GM12878 (cell line): ENCODE data around the gene WNT11. TPM values are rescaled to one million over a fixed set of nuclear protein-coding genes. Genes with fewer than 3 reads are reported as not detected.

Experiments used
- ATAC-seq: fragments of 200-7000 bp; cut with Tn5 transposase; 3 replicates; pipeline ENCODE4 v1.9.1; 2020; ENCODE audit warnings: mild to moderate bottlenecking, moderate library complexity
- BruUV-seq: library from RNA; stranded (reverse); fragments of 400-500 nt; replicated peaks from 2 replicates; lab custom pipeline; 2021; lab: Mats Ljungman, UMichigan
- CTCF ChIA-PET: fragments of 300-600 bp; sonication (Branson Sonifier 250); formaldehyde crosslinking; extraction: SDS; loops from one replicate; lab custom pipeline; 2021; ENCODE audit warnings: inconsistent platforms; lab: Yijun Ruan, JAX
- POLR2A ChIA-PET: fragments of 350-600 bp; formaldehyde crosslinking; extraction: SDS; loops from one replicate; lab custom pipeline; 2021; ENCODE audit warnings: inconsistent platforms; lab: Charles Lee
- RAD21 ChIA-PET: fragments of 300-600 bp; sonication (Branson Sonifier 250); formaldehyde crosslinking; loops from one replicate; lab custom pipeline; 2023; ENCODE audit warnings: antibody characterized with exemption; ENCODE audit not compliant: unreplicated experiment; lab: Charles Lee
- SMC1A ChIA-PET: fragments of 300-600 bp; sonication (Branson Sonifier 250); formaldehyde crosslinking; loops from one replicate; lab custom pipeline; 2023; ENCODE audit not compliant: unreplicated experiment, uncharacterized antibody; lab: Charles Lee
- DNase-seq: peaks from one replicate; pipeline ENCODE4 v3.0.0-alpha.2; 2011; ENCODE audit warnings: low read depth, low spot score
- FAIRE-seq: peaks from 3 replicates; lab custom pipeline; 2011; peaks lifted over from hg19 to GRCh38; lab: Jason Lieb, UNC
- H2AFZ ChIP-seq: 2 replicates; pipeline ENCODE4 v1.6.0; 2011; ENCODE audit warnings: low read depth, low read length, control low read depth; ENCODE audit not compliant: control insufficient read depth
- H3K27ac ChIP-seq: 2 replicates; pipeline ENCODE4 v1.5.1; 2011; ENCODE audit warnings: control low read depth; ENCODE audit not compliant: control insufficient read depth, insufficient read depth
- H3K27me3 ChIP-seq, 2 experiments: replicated peaks in 1 of 2; 2 replicates each; pipeline versions ENCODE4 v1.6.0 to v1.6.1; 2011; ENCODE audit warnings: low read length in 1 of 2; ENCODE audit not compliant: control insufficient read depth in 2 of 2, insufficient read depth in 2 of 2
- H3K36me3 ChIP-seq, 2 experiments: 2 replicates each; pipeline ENCODE4 v1.5.1; 2011; ENCODE audit warnings: low read length in 1 of 2; ENCODE audit not compliant: control insufficient read depth in 2 of 2, insufficient read depth in 2 of 2
- H3K4me1 ChIP-seq: 2 replicates; pipeline ENCODE4 v1.6.1; 2011; ENCODE audit warnings: mild to moderate bottlenecking, low read length, moderate library complexity, mixed read lengths; ENCODE audit not compliant: control insufficient read depth, insufficient read depth
- H3K4me2 ChIP-seq: 2 replicates; pipeline ENCODE4 v1.6.0; 2011; ENCODE audit warnings: control low read depth; ENCODE audit not compliant: control insufficient read depth, insufficient read depth
- H3K4me3 ChIP-seq: fragments of 200-600 bp; sonication (generic); 2 replicates; pipeline ENCODE4 v1.5.1; 2016
- H3K79me2 ChIP-seq: 2 replicates; pipeline ENCODE4 v1.6.0; 2011; ENCODE audit warnings: low read length; ENCODE audit not compliant: control insufficient read depth, insufficient read depth
- H3K9ac ChIP-seq: 2 replicates; pipeline ENCODE4 v1.8.0; 2011; ENCODE audit warnings: low read length, control low read depth, mixed read lengths; ENCODE audit not compliant: control insufficient read depth, insufficient read depth
- H3K9me3 ChIP-seq: replicated peaks from 3 replicates; pipeline ENCODE4 v1.5.1; 2011; ENCODE audit warnings: mild to moderate bottlenecking, low read length; ENCODE audit not compliant: control insufficient read depth, insufficient read depth
- H4K20me1 ChIP-seq: 2 replicates; pipeline ENCODE4 v1.6.0; 2011; ENCODE audit not compliant: control insufficient read depth, insufficient read depth
- EGR1 ChIP-seq, 2 experiments: IDR thresholded peaks; 1 replicate in 1 of 2; 2 replicates in 1 of 2; pipeline ENCODE4 v1.6.1; 2011 to 2012; ENCODE audit warnings: low read depth in 2 of 2, low read length in 2 of 2, borderline replicate concordance in 1 of 2, mild to moderate bottlenecking in 1 of 2, moderate library complexity in 1 of 2
- EZH2 ChIP-seq: IDR thresholded peaks from 2 replicates; pipeline ENCODE4 v1.6.1; 2012; ENCODE audit warnings: low read depth, mild to moderate bottlenecking, control low read depth, inconsistent platforms, low read length, borderline replicate concordance; ENCODE audit not compliant: control insufficient read depth
- NR2C1 ChIP-seq: fragments of 450-650 bp; IDR thresholded peaks from 2 replicates; pipeline ENCODE4 v1.6.1; 2017; ENCODE audit warnings: antibody characterized with exemption, mild to moderate bottlenecking, moderate library complexity
- PML ChIP-seq: IDR thresholded peaks from 2 replicates; pipeline ENCODE4 v1.6.1; 2012; ENCODE audit warnings: low read length, inconsistent platforms
- POU2F2 ChIP-seq: IDR thresholded peaks from 3 replicates; pipeline ENCODE4 v1.6.1; 2011; ENCODE audit warnings: low read depth, mild to moderate bottlenecking, low read length, borderline replicate concordance
- RBBP5 ChIP-seq: fragments of 200-600 bp; sonication (generic); conservative IDR thresholded peaks from 2 replicates; pipeline ENCODE4 v1.6.1; 2016
- TCF3 ChIP-seq: IDR thresholded peaks from 2 replicates; pipeline ENCODE4 v1.6.1; 2012; ENCODE audit warnings: low read depth, mild to moderate bottlenecking, low read length, borderline replicate concordance; ENCODE audit not compliant: insufficient read depth
- WGBS: methylation state at CpG from one replicate; pipeline ENCODE4 v1.1.6; 2016; ENCODE audit warnings: low lambda C conversion rate; ENCODE audit not compliant: insufficient replicate concordance, insufficient coverage; ENCODE audit errors: missing lambda C conversion rate; 5-methylcytosine and 5-hydroxymethylcytosine counted together
- in situ Hi-C: fragments of 300-500 bp; cut with MboI; formaldehyde crosslinking; loops from 9 replicates; pipeline ENCODE4 v1.14.3; 2018; ENCODE audit warnings: mixed read lengths
- intact Hi-C: fragments of 100-400 bp; cut with micrococcal nuclease; formaldehyde crosslinking; loops from one replicate; pipeline ENCODE4 v1.14.2; 2022; ENCODE audit not compliant: unreplicated experiment
- polyA plus RNA-seq, 11 experiments: library from polyadenylated mRNA; depleted of rRNA in 4 of 11; unstranded in 6 of 11; stranded (reverse) in 5 of 11; fragments of >200 nt; fragmentation: Nextera tagmentation in 4 of 11; fragmentation: Illumina TruSeq in 1 of 11; extraction: Ambion mirVana in 4 of 11; extraction: Trizol in 1 of 11; gene quantifications; 1 replicate in 1 of 11; 2 replicates in 10 of 11; pipeline versions ENCODE4 v1.2.1 to v1.2.3, GENCODE V29; 2011 to 2016; ENCODE audit warnings: inconsistent platforms in 2 of 11, missing spikeins in 2 of 11, low read depth in 1 of 11
- total RNA-seq, 4 experiments: library from RNA; depleted of rRNA in 3 of 4; stranded (reverse); fragments of >200 nt in 3 of 4; fragmentation: Illumina TruSeq in 1 of 4; extraction: Trizol in 1 of 4; gene quantifications; 2 replicates each; pipeline versions ENCODE4 v1.2.1 to v1.2.3, GENCODE V29; 2013 to 2021

The WNT11 gene
- total and polyA plus RNA-seq, 10 of the 15 experiments (the other 5 are each of a cell fraction or from before 2014, with no cell fraction given), result 0.05 to 0.19 TPM; not detected in 8

GRCh38 chr11:76185931-76186401 is 20.3 kb downstream of the WNT11 start (continued):
- TF ChIP-seq POU2F2 (no peak), EZH2 (no peak), RBBP5 (no peak)
- TF ChIP-seq, all 136 proteins: peak for 0

- intact Hi-C loops, result no loop called here
- ChIA-PET POLR2A (no interaction called here), CTCF (interaction anchor here (0.6 to 1.3 kb wide), 2 partner anchors 33 to 1337 kb away, joined by 3 read pairs; no protein-coding TSS in a partner anchor), SMC1A (no interaction called here), RAD21 (no interaction called here)
- Histone ChIP-seq H3K79me2 (no peaks in the 10 kb centered on the region), H2AFZ (no peak overlapping the region), H4K20me1 (0 out of 2 replicates have a peak, but pooled peaks cover 2% of the 10 kb centered on the region), H3K27me3 (no peaks in the 10 kb centered on the region; a peak in 1 of 4 replicates), H3K9me3 (no peaks in the 10 kb centered on the region), H3K9ac (no peak overlapping the region), H3K27ac (no peak overlapping the region), H3K4me3 (no peak overlapping the region), H3K36me3 (no peaks in the 10 kb centered on the region), H3K4me2 (no peak overlapping the region), H3K4me1 (no peaks in the 10 kb centered on the region)
- WGBS, result 52% methylated on average over 10 of the region's 10 CpGs
- no peak for ATAC-seq
- BruUV-seq, result no TSS peak
- no peak for DNase-seq
- no peak for TF ChIP-seq TCF3
- no peak for TF ChIP-seq NR2C1
- TF ChIP-seq PML, result no peak
- TF ChIP-seq EGR1 (IDR thresholded peaks at IDR 0.05; ENCODE audit: borderline replicate concordance in 1 of 2, low read depth in 2 of 2, low read length in 2 of 2), result no peak
- in situ Hi-C loops, result no loop called here
- FAIRE-seq, result no peak
These were observed 20.8 kb downstream of the WNT11 start for GRCh38 chr11:76185511-76185910.
